Measurements from ENCODE around the gene ADH6. TPM values are rescaled to one million over a fixed set of nuclear protein-coding genes. Genes with fewer than 3 reads are reported as not detected.

ADH6 gene
- 0.07 TPM in 1 of 3 replicates, not detected in the others for total RNA-seq (2021)
- Bru-seq, nascent RNA = not detected
- long read RNA-seq, experiment 1 = 0 reads
- long read RNA-seq, experiment 2 = 0 reads
- long read RNA-seq, experiment 3 = 0 reads

DNA sequence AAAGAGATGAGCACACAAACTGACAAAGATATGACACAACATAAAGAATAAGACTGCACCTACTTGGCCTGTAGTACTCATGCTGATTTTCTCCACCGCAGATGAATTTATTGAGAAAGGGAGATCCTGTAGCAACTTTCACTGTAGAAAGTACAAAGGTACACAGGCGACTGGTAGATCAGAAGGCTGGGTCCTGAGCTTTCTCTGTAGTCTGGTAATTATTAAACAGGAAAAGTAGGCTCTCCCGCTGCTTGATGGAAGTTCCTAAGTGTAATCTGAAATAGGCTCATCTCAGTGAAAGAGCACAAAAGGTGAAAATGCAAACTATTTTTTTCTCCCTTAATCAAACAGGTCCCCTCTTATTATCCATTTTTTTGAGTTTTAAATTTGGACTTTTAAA, at the start of gene ADH6:
ADH6 (minus strand) TSS at position 175 of the 400 bp plus-strand sequence; CDS start at position 81, 94 bp downstream.
- peaks cover 11% of the 10 kb centered on the region for H3K9me3 Mint-ChIP-seq
- ATAC-seq (no peak), DNase-seq (ENCODE audit: low spot score) (no peak)
- H3K4me3 Mint-ChIP-seq = no peak within 1 kb of the TSS
- H3K27ac Mint-ChIP-seq = no peak within 1 kb of the TSS
- H3K27me3 Mint-ChIP-seq (ENCODE audit: low read depth) = no peaks in the 10 kb centered on the region
- TF ChIP-seq, protein P1, sequence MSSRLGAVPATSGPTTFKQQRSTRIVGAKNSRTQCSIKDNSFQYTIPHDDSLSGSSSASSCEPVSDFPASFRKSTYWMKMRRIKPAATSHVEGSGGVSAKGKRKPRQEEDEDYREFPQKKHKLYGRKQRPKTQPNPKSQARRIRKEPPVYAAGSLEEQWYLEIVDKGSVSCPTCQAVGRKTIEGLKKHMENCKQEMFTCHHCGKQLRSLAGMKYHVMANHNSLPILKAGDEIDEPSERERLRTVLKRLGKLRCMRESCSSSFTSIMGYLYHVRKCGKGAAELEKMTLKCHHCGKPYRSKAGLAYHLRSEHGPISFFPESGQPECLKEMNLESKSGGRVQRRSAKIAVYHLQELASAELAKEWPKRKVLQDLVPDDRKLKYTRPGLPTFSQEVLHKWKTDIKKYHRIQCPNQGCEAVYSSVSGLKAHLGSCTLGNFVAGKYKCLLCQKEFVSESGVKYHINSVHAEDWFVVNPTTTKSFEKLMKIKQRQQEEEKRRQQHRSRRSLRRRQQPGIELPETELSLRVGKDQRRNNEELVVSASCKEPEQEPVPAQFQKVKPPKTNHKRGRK (CRISPR knock-in tag; IDR thresholded peaks at IDR 0.05; ENCODE audit: borderline replicate concordance) = no peak
- TF ChIP-seq, protein P2, sequence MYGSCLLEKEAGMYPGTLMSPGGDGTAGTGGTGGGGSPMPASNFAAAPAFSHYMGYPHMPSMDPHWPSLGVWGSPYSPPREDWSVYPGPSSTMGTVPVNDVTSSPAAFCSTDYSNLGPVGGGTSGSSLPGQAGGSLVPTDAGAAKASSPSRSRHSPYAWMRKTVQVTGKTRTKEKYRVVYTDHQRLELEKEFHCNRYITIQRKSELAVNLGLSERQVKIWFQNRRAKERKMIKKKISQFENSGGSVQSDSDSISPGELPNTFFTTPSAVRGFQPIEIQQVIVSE (CRISPR knock-in tag; IDR thresholded peaks at IDR 0.05; ENCODE audit: borderline replicate concordance) = no peak
- H3K4me1 Mint-ChIP-seq = peaks cover 23% of the 10 kb centered on the region
- ChIA-PET POLR2A (no interaction called here), CTCF (no interaction called here)
- H3K36me3 Mint-ChIP-seq = peaks cover 5% of the 10 kb centered on the region

DNA sequence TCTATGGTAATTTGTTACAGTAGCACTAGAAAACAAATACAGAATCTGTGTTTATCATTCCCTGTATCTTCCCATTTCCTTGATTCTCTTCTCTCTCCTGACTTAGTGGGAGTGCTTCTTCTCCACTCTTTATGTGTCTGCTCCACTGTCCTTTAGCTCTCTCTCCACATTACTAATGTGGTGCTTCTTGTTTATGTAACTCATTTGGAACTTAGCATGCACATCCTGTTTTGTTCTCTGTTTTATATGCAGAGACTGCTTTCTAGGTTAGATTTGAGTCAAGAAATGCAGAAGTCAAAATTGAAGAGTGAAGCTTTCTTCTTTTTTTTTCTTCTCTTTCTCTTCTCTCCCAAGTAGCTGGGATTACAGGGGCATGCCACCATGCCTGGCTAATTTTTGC, 45.9 kb upstream of the ADH6 start:
- Mint-ChIP-seq H3K4me1 (no peaks in the 10 kb centered on the region), H3K27me3 (ENCODE audit: low read depth) (no peaks in the 10 kb centered on the region), H3K27ac (no peak overlapping the region), H3K36me3 (peaks cover 4% of the 10 kb centered on the region), H3K9me3 (peaks cover 32% of the 10 kb centered on the region), H3K4me3 (no peak overlapping the region)
- ChIA-PET POLR2A (no interaction called here), CTCF (no interaction called here)
- TF ChIP-seq, protein P3, sequence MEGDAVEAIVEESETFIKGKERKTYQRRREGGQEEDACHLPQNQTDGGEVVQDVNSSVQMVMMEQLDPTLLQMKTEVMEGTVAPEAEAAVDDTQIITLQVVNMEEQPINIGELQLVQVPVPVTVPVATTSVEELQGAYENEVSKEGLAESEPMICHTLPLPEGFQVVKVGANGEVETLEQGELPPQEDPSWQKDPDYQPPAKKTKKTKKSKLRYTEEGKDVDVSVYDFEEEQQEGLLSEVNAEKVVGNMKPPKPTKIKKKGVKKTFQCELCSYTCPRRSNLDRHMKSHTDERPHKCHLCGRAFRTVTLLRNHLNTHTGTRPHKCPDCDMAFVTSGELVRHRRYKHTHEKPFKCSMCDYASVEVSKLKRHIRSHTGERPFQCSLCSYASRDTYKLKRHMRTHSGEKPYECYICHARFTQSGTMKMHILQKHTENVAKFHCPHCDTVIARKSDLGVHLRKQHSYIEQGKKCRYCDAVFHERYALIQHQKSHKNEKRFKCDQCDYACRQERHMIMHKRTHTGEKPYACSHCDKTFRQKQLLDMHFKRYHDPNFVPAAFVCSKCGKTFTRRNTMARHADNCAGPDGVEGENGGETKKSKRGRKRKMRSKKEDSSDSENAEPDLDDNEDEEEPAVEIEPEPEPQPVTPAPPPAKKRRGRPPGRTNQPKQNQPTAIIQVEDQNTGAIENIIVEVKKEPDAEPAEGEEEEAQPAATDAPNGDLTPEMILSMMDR (IDR thresholded peaks at IDR 0.05) = no peak
- no peak for TF ChIP-seq CBFB (CRISPR knock-in tag; IDR thresholded peaks at IDR 0.05; ENCODE audit: low read depth)
- TF ChIP-seq, protein P4, sequence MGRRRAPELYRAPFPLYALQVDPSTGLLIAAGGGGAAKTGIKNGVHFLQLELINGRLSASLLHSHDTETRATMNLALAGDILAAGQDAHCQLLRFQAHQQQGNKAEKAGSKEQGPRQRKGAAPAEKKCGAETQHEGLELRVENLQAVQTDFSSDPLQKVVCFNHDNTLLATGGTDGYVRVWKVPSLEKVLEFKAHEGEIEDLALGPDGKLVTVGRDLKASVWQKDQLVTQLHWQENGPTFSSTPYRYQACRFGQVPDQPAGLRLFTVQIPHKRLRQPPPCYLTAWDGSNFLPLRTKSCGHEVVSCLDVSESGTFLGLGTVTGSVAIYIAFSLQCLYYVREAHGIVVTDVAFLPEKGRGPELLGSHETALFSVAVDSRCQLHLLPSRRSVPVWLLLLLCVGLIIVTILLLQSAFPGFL (CRISPR knock-in tag; IDR thresholded peaks at IDR 0.05; ENCODE audit: borderline replicate concordance) = no peak
- TF ChIP-seq ZNF416 (CRISPR knock-in tag; IDR thresholded peaks at IDR 0.05) = no peak
- TF ChIP-seq, protein P2 (CRISPR knock-in tag; IDR thresholded peaks at IDR 0.05; ENCODE audit: borderline replicate concordance) = no peak
- no peak for TF ChIP-seq ZBTB21 (CRISPR knock-in tag; IDR thresholded peaks at IDR 0.05; ENCODE audit: borderline replicate concordance)
- TF ChIP-seq, protein P5, sequence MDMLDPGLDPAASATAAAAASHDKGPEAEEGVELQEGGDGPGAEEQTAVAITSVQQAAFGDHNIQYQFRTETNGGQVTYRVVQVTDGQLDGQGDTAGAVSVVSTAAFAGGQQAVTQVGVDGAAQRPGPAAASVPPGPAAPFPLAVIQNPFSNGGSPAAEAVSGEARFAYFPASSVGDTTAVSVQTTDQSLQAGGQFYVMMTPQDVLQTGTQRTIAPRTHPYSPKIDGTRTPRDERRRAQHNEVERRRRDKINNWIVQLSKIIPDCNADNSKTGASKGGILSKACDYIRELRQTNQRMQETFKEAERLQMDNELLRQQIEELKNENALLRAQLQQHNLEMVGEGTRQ (CRISPR knock-in tag; IDR thresholded peaks at IDR 0.05) = no peak
- no peak for TF ChIP-seq PRRX2 (CRISPR knock-in tag; IDR thresholded peaks at IDR 0.05)
- DNase-seq (ENCODE audit: low spot score) (no peak), ATAC-seq (no peak)

DNA sequence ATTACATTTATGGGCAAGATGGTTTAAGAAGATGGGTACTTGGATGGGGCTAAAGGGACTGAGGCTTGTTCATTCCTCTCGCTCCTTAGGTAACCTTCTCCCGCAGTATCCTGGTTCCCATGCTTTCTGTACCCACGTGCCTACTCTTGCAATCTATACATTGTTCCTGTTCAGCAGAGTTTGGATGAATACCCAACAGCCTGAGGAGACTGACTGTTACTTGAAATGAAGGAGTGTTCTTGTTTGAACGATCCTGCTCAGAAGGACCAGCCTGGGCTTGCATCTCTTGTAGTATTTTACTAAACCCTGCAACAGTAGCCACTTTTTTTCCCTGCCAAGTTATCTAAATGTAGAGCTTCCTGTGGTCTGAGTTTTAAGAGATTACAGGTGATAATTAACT, 33.7 kb upstream of the ADH6 start:
- peaks cover 34% of the 10 kb centered on the region for H3K9me3 Mint-ChIP-seq
- no peak for ATAC-seq
- DNase-seq (ENCODE audit: low spot score) = no peak
- no peaks in the 10 kb centered on the region for H3K36me3 Mint-ChIP-seq
- POLR2A ChIA-PET = no interaction called here
- H3K27ac Mint-ChIP-seq = no peak overlapping the region
- H3K4me1 Mint-ChIP-seq = no peaks in the 10 kb centered on the region
- no peaks in the 10 kb centered on the region for H3K27me3 Mint-ChIP-seq (ENCODE audit: low read depth)
- no peak for TF ChIP-seq ETV6 (CRISPR knock-in tag; IDR thresholded peaks at IDR 0.05)
- H3K4me3 Mint-ChIP-seq = no peak overlapping the region
- CTCF ChIA-PET = no interaction called here

DNA sequence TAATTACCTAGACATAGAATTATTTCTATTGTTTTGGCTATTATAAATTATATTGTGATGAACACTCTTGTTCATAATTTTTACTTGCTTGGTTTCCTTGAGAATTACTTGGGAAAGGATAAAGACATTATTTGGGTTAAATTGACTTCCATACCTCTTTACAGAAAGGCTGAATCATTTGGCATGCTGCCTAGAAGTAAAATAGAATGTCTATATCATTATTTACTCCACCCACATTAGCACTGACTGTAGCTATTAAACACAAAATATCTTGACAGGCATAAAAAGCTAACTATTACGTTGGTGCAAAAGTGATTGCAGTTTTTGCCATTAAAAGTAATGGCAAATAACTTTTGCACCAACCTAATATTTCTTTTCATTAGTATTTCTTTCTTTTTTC, 29.7 kb upstream of the ADH6 start:
- H3K9me3 Mint-ChIP-seq = peaks cover 43% of the 10 kb centered on the region
- ATAC-seq = no peak
- CTCF ChIA-PET = no interaction called here
- DNase-seq (ENCODE audit: low spot score) = no peak
- peaks cover 17% of the 10 kb centered on the region for H3K36me3 Mint-ChIP-seq
- no peaks in the 10 kb centered on the region for H3K4me1 Mint-ChIP-seq
- POLR2A ChIA-PET = no interaction called here
- H3K27ac Mint-ChIP-seq = no peak overlapping the region
- TF ChIP-seq ATF1 (CRISPR knock-in tag; IDR thresholded peaks at IDR 0.05) (no peak), JUN (CRISPR knock-in tag; IDR thresholded peaks at IDR 0.05) (no peak), ZNF416 (CRISPR knock-in tag; IDR thresholded peaks at IDR 0.05) (no peak)
- H3K27me3 Mint-ChIP-seq (ENCODE audit: low read depth) = no peaks in the 10 kb centered on the region
- H3K4me3 Mint-ChIP-seq = no peak overlapping the region
